IMR-90 (cell line): ENCODE data around the gene TNNC1. TPM values are rescaled to one million over a fixed set of nuclear protein-coding genes. Genes with fewer than 3 reads are reported as not detected.

Source experiments
- ATAC-seq: fragments of 200-7000 bp; cut with Tn5 transposase; 2 replicates; pipeline ENCODE4 v1.9.1; 2020; ENCODE audit warnings: low read depth, mild to moderate bottlenecking, moderate library complexity
- BruUV-seq: library from RNA; stranded (reverse); fragments of 400-500 nt; replicated peaks from 2 replicates; lab custom pipeline; 2021; lab: Mats Ljungman, UMichigan
- CTCF ChIA-PET: fragments of 300-600 bp; formaldehyde crosslinking; extraction: SDS; loops from one replicate; lab custom pipeline; 2021; ENCODE audit warnings: antibody characterized with exemption; lab: Yijun Ruan, JAX
- POLR2A ChIA-PET: fragments of 300-600 bp; sonication (Branson Sonifier 250); formaldehyde crosslinking; loops from one replicate; lab custom pipeline; 2022; ENCODE audit warnings: antibody characterized with exemption; ENCODE audit not compliant: unreplicated experiment; lab: Charles Lee
- DNase-seq: peaks from one replicate; pipeline ENCODE4 v3.0.0; 2013
- H2AFZ ChIP-seq: replicated peaks from 2 replicates; pipeline ENCODE3; 2013; ENCODE audit warnings: low read length, mild to moderate bottlenecking; ENCODE audit not compliant: poor library complexity
- H2AK5ac ChIP-seq: 2 replicates; pipeline ENCODE4 v1.6.1; 2013; ENCODE audit warnings: low read depth, low read length, inconsistent platforms
- H2AK9ac ChIP-seq: replicated peaks from 2 replicates; pipeline ENCODE3; 2013; ENCODE audit warnings: mild to moderate bottlenecking, low read depth, low read length, moderate library complexity; ENCODE audit not compliant: poor library complexity
- H2BK120ac ChIP-seq: 2 replicates; pipeline ENCODE4 v1.6.1; 2013; ENCODE audit warnings: low read depth, low read length, inconsistent platforms
- H2BK15ac ChIP-seq: 3 replicates; pipeline ENCODE4 v1.6.1; 2013; ENCODE audit warnings: low read depth, low read length, inconsistent platforms
- H2BK20ac ChIP-seq: 2 replicates; pipeline ENCODE4 v1.6.1; 2013; ENCODE audit warnings: low read depth, mild to moderate bottlenecking, inconsistent platforms, low read length, moderate library complexity
- H2BK5ac ChIP-seq: 2 replicates; pipeline ENCODE4 v1.6.1; 2013; ENCODE audit warnings: mild to moderate bottlenecking, low read depth, low read length, inconsistent platforms; ENCODE audit not compliant: poor library complexity, severe bottlenecking
- H3K14ac ChIP-seq: replicated peaks from 2 replicates; pipeline ENCODE4 v1.6.1; 2013; ENCODE audit warnings: low read depth, low read length, inconsistent platforms
- H3K18ac ChIP-seq: 2 replicates; pipeline ENCODE4 v1.6.1; 2013; ENCODE audit warnings: low read depth, low read length, control low read depth
- H3K23ac ChIP-seq: 2 replicates; pipeline ENCODE4 v1.6.1; 2013; ENCODE audit warnings: low read depth, low read length, inconsistent platforms
- H3K27ac ChIP-seq: 2 replicates; pipeline ENCODE4 v1.5.1; 2013; ENCODE audit warnings: mild to moderate bottlenecking, control low read depth, low read length; ENCODE audit not compliant: insufficient read depth
- H3K27me3 ChIP-seq: 2 replicates; pipeline ENCODE4 v1.6.1; 2013; ENCODE audit warnings: low read length; ENCODE audit not compliant: control insufficient read depth, insufficient read depth
- H3K36me3 ChIP-seq: 2 replicates; pipeline ENCODE4 v1.6.1; 2013; ENCODE audit warnings: low read length, mixed read lengths; ENCODE audit not compliant: control insufficient read depth, insufficient read depth
- H3K4ac ChIP-seq: 2 replicates; pipeline ENCODE4 v1.6.1; 2013; ENCODE audit warnings: low read depth, low read length, inconsistent platforms
- H3K4me1 ChIP-seq: 2 replicates; pipeline ENCODE4 v1.6.1; 2013; ENCODE audit warnings: low read length, mixed read lengths; ENCODE audit not compliant: control insufficient read depth, insufficient read depth
- H3K4me2 ChIP-seq: 2 replicates; pipeline ENCODE4 v1.6.1; 2013; ENCODE audit warnings: low read depth, mild to moderate bottlenecking, control low read depth, low read length, moderate library complexity
- H3K4me3 ChIP-seq: 2 replicates; pipeline ENCODE4 v1.5.1; 2013; ENCODE audit warnings: low read depth, mild to moderate bottlenecking, control low read depth, low read length, moderate library complexity; ENCODE audit not compliant: insufficient read depth
- H3K56ac ChIP-seq: 2 replicates; pipeline ENCODE4 v1.6.1; 2013; ENCODE audit warnings: low read length, inconsistent platforms; ENCODE audit not compliant: insufficient read depth; ENCODE audit errors: extremely low read depth
- H3K79me1 ChIP-seq, 2 experiments: 2 replicates each; pipeline ENCODE4 v1.6.1; 2013; ENCODE audit warnings: low read length in 2 of 2, inconsistent platforms in 1 of 2, low read depth in 1 of 2
- H3K9ac ChIP-seq: 2 replicates; pipeline ENCODE4 v1.6.1; 2013; ENCODE audit warnings: low read depth, low read length, control low read depth
- H3K9me1 ChIP-seq: 2 replicates; pipeline ENCODE4 v1.6.1; 2013; ENCODE audit warnings: low read length, inconsistent platforms; ENCODE audit not compliant: insufficient read depth
- H3K9me3 ChIP-seq: 2 replicates; pipeline ENCODE4 v1.6.1; 2013; ENCODE audit warnings: low read length; ENCODE audit not compliant: control insufficient read depth, insufficient read depth
- H4K20me1 ChIP-seq: 2 replicates; pipeline ENCODE4 v1.6.1; 2013; ENCODE audit warnings: low read length, inconsistent platforms; ENCODE audit not compliant: insufficient read depth
- H4K5ac ChIP-seq: 2 replicates; pipeline ENCODE4 v1.6.1; 2013; ENCODE audit warnings: mild to moderate bottlenecking, low read depth, low read length, control low read depth
- H4K8ac ChIP-seq, 2 experiments: 2 replicates each; pipeline ENCODE4 v1.6.1; 2013; ENCODE audit warnings: low read depth in 2 of 2, low read length in 2 of 2, control low read depth in 1 of 2, inconsistent platforms in 1 of 2
- H4K91ac ChIP-seq: 2 replicates; pipeline ENCODE4 v1.6.1; 2013; ENCODE audit warnings: low read depth, low read length, inconsistent platforms; ENCODE audit not compliant: insufficient read depth
- BHLHE40 ChIP-seq: fragments of 150-350 bp; IDR thresholded peaks from 2 replicates; pipeline ENCODE4 v1.6.1; 2016; ENCODE audit warnings: mild to moderate bottlenecking, low read depth, low read length
- CEBPB ChIP-seq: IDR thresholded peaks from 2 replicates; pipeline ENCODE4 v1.6.1; 2012; ENCODE audit warnings: low read depth, low read length, improper control_type of control experiment
- CHD1 ChIP-seq: IDR thresholded peaks from 2 replicates; pipeline ENCODE4 v1.6.1; 2012; ENCODE audit warnings: low read depth, low read length, improper control_type of control experiment
- CTCF ChIP-seq: conservative IDR thresholded peaks from 2 replicates; pipeline ENCODE4 v1.5.1; 2012; ENCODE audit warnings: mild to moderate bottlenecking, low read depth, low read length, improper control_type of control experiment
- FOS ChIP-seq: fragments of 150-350 bp; IDR thresholded peaks from 2 replicates; pipeline ENCODE4 v1.6.1; 2016; ENCODE audit warnings: low read depth, low read length
- MAFK ChIP-seq: IDR thresholded peaks from 2 replicates; pipeline ENCODE4 v1.6.1; 2012; ENCODE audit warnings: low read depth, low read length, improper control_type of control experiment
- MAZ ChIP-seq: IDR thresholded peaks from 2 replicates; pipeline ENCODE4 v1.6.1; 2012; ENCODE audit warnings: low read depth, mild to moderate bottlenecking, low read length, improper control_type of control experiment, moderate library complexity, borderline replicate concordance
- MXI1 ChIP-seq: IDR thresholded peaks from 2 replicates; pipeline ENCODE4 v1.6.1; 2012; ENCODE audit warnings: low read depth, mild to moderate bottlenecking, low read length, moderate library complexity, borderline replicate concordance
- NFE2L2 ChIP-seq: fragments of 150-350 bp; IDR thresholded peaks from 2 replicates; pipeline ENCODE4 v1.6.1; 2016; ENCODE audit warnings: low read depth, mild to moderate bottlenecking, low read length
- POLR2A ChIP-seq: IDR thresholded peaks from 2 replicates; pipeline ENCODE4 v1.6.1; 2012; ENCODE audit warnings: mild to moderate bottlenecking, low read depth, low read length
- RAD21 ChIP-seq: IDR thresholded peaks from 2 replicates; pipeline ENCODE4 v1.6.1; 2012; ENCODE audit warnings: low read length, improper control_type of control experiment
- RCOR1 ChIP-seq: IDR thresholded peaks from 2 replicates; pipeline ENCODE4 v1.6.1; 2012; ENCODE audit warnings: mild to moderate bottlenecking, low read length, improper control_type of control experiment; ENCODE audit not compliant: insufficient replicate concordance
- RFX5 ChIP-seq: IDR thresholded peaks from 2 replicates; pipeline ENCODE4 v1.8.0; 2012; ENCODE audit warnings: low read depth, mild to moderate bottlenecking, low read length, moderate library complexity
- SMC3 ChIP-seq: fragments of 150-350 bp; IDR thresholded peaks from 2 replicates; pipeline ENCODE4 v1.6.1; 2016; ENCODE audit warnings: low read depth, mild to moderate bottlenecking, antibody characterized with exemption, low read length, moderate library complexity
- WGBS, 2 experiments: methylation state at CpG; one replicate each; pipeline versions ENCODE4 v1.1.5 to v1.1.7; 2013; ENCODE audit warnings: missing lambda C conversion rate in 2 of 2; ENCODE audit not compliant: insufficient read length in 1 of 2; ENCODE audit errors: extremely low coverage in 2 of 2; 5-methylcytosine and 5-hydroxymethylcytosine counted together
- dilution Hi-C: fragments of 300-500 bp; cut with HindIII; formaldehyde crosslinking; loops from one replicate; pipeline ENCODE4 v1.14.3; 2018; ENCODE audit warnings: low sequenced_read_pairs; ENCODE audit not compliant: unreplicated experiment
- in situ Hi-C: fragments of 300-500 bp; cut with MboI; formaldehyde crosslinking; loops from 3 replicates; pipeline ENCODE4 v1.14.3; 2019; ENCODE audit warnings: low sequenced_read_pairs, inconsistent platforms, mixed read lengths
- intact Hi-C: fragments of 100-400 bp; cut with micrococcal nuclease; formaldehyde crosslinking; loops from 2 replicates; pipeline ENCODE4 v1.10.0; 2022
- polyA plus RNA-seq, 3 experiments: library from polyadenylated mRNA; depleted of rRNA; stranded (reverse); fragments of >200 nt; gene quantifications; 2 replicates each; pipeline ENCODE4 v1.2.3, GENCODE V29; 2012; ENCODE audit warnings: low replicate concordance in 1 of 3
- total RNA-seq: library from RNA; depleted of rRNA; stranded (reverse); fragments of >200 nt; gene quantifications from 2 replicates; pipeline ENCODE4 v1.2.3, GENCODE V29; 2012
- TF ChIP-seq, protein P1 (sequence below): fragments of 150-350 bp; IDR thresholded peaks from 2 replicates; pipeline ENCODE4 v1.6.1; 2016; ENCODE audit warnings: low read depth, mild to moderate bottlenecking, low read length, moderate library complexity, borderline replicate concordance
- TF ChIP-seq, protein P2 (sequence below): fragments of 150-350 bp; IDR thresholded peaks from 2 replicates; pipeline ENCODE4 v1.6.1; 2017; ENCODE audit warnings: mild to moderate bottlenecking, antibody characterized with exemption, low read length, low read depth

Gene TNNC1
- total and polyA plus RNA-seq, 2 of the 4 experiments (the other 2 are of a cell fraction) = 1.3 to 4.6 TPM

DNA sequence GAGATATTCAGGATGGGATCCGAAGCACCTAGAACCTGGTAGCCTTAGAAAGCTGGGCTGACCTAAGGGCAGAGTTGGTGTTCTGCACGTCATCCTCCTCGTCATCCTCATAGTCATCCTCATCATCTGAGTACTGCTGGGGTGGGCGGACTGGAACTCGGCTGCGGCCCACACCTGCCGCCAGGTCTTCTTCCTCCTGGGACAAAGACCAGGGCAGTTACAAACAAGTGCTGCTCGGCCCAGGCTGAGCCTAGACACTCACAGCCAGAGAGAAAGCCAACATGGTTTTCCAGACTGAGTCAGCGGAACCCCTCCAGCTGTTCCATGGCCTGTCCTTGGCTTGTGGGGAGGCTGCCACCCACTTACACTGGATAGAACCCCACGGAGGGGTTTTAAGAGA lies 49.5 kb downstream of the TNNC1 start:
- ChIA-PET POLR2A (no interaction called here), CTCF (no interaction called here)
- Histone ChIP-seq H3K14ac (no peak overlapping the region), H2BK5ac (no peak overlapping the region), H3K4me3 (no peak overlapping the region), H3K4me2 (no peak overlapping the region), H2BK120ac (no peak overlapping the region), H3K18ac (no peak overlapping the region), H3K9me1 (0 out of 2 replicates have a peak, but pooled peaks cover 12% of the 10 kb centered on the region), H4K5ac (no peak overlapping the region), H3K56ac (no peak overlapping the region), H2AK5ac (no peak overlapping the region), H3K4me1 (peaks cover 8% of the 10 kb centered on the region; the same call in 1 of the 2 replicates), H3K27ac (no peak overlapping the region), H2AK9ac (no peak overlapping the region), H3K36me3 (peaks cover 72% of the 10 kb centered on the region), H2BK15ac (no peak overlapping the region), H3K4ac (no peak overlapping the region), H3K23ac (no peak overlapping the region), H3K9ac (no peak overlapping the region), H4K91ac (no peak overlapping the region), H2AFZ (no peak overlapping the region), H3K9me3 (no peaks in the 10 kb centered on the region), H3K27me3 (no peaks in the 10 kb centered on the region), H4K8ac (no peak overlapping the region), H3K79me1 (peaks cover 18 to 34% of the 10 kb centered on the region in 2 experiments), H4K20me1 (no peaks in the 10 kb centered on the region; the same call in 1 of the 2 replicates), H2BK20ac (no peak overlapping the region)
- intact Hi-C loops (no loop called here), dilution Hi-C loops (no loop called here), in situ Hi-C loops (no loop called here)
- 70% methylated on average over 2 of the region's 10 CpGs; no CpG with 5 or more reads in 1 of the 2 experiments for WGBS, 2 experiments
- no TSS peak for BruUV-seq
- no peak for ATAC-seq
- DNase-seq = no peak
- no peak for TF ChIP-seq MXI1
- TF ChIP-seq, protein P1, sequence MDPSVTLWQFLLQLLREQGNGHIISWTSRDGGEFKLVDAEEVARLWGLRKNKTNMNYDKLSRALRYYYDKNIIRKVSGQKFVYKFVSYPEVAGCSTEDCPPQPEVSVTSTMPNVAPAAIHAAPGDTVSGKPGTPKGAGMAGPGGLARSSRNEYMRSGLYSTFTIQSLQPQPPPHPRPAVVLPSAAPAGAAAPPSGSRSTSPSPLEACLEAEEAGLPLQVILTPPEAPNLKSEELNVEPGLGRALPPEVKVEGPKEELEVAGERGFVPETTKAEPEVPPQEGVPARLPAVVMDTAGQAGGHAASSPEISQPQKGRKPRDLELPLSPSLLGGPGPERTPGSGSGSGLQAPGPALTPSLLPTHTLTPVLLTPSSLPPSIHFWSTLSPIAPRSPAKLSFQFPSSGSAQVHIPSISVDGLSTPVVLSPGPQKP = no peak
- no peak for TF ChIP-seq MAFK
- no peak for TF ChIP-seq SMC3
- no peak for TF ChIP-seq CTCF
- no peak for TF ChIP-seq RCOR1
- TF ChIP-seq RFX5 = no peak
- no peak for TF ChIP-seq POLR2A
- TF ChIP-seq BHLHE40 = no peak
- no peak for TF ChIP-seq FOS
- no peak for TF ChIP-seq CEBPB
- TF ChIP-seq MAZ = no peak
- TF ChIP-seq RAD21 = no peak
- TF ChIP-seq, protein P2, sequence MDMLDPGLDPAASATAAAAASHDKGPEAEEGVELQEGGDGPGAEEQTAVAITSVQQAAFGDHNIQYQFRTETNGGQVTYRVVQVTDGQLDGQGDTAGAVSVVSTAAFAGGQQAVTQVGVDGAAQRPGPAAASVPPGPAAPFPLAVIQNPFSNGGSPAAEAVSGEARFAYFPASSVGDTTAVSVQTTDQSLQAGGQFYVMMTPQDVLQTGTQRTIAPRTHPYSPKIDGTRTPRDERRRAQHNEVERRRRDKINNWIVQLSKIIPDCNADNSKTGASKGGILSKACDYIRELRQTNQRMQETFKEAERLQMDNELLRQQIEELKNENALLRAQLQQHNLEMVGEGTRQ = no peak
- no peak for TF ChIP-seq CHD1
- TF ChIP-seq NFE2L2 = no peak
